GM23248 (cell line): ENCODE measurements around the gene MAGEF1. TPM values are rescaled to one million over a fixed set of nuclear protein-coding genes. Genes with fewer than 3 reads are reported as not detected.

Experiments used
- DNase-seq: peaks from one replicate; pipeline ENCODE4 v3.0.0-alpha.2; 2015
- H2AFZ ChIP-seq: fragments of 200-600 bp; sonication (generic); 2 replicates; pipeline ENCODE4 v1.6.1; 2016; ENCODE audit warnings: antibody characterized with exemption
- H3F3A ChIP-seq: fragments of 200-600 bp; sonication (generic); 2 replicates; pipeline ENCODE4 v1.6.1; 2016; ENCODE audit warnings: mild to moderate bottlenecking, antibody characterized with exemption, mixed run types; ENCODE audit not compliant: insufficient read depth
- H3K27ac ChIP-seq: fragments of 200-600 bp; sonication (generic); 2 replicates; pipeline ENCODE4 v1.5.1; 2016; ENCODE audit warnings: mild to moderate bottlenecking
- H3K27me3 ChIP-seq: fragments of 200-600 bp; sonication (generic); replicated peaks from 2 replicates; pipeline ENCODE4 v1.6.1; 2016; ENCODE audit warnings: mild to moderate bottlenecking; ENCODE audit not compliant: insufficient read depth
- H3K36me3 ChIP-seq: fragments of 200-600 bp; sonication (generic); 2 replicates; pipeline ENCODE4 v1.6.1; 2016; ENCODE audit warnings: low read depth, mild to moderate bottlenecking
- H3K4me1 ChIP-seq: fragments of 200-600 bp; sonication (generic); 2 replicates; pipeline ENCODE4 v1.6.1; 2016; ENCODE audit warnings: mild to moderate bottlenecking; ENCODE audit not compliant: insufficient read depth
- H3K4me2 ChIP-seq: fragments of 200-600 bp; sonication (generic); one replicate; pipeline ENCODE4 v1.6.1; 2016; ENCODE audit warnings: mild to moderate bottlenecking; ENCODE audit not compliant: unreplicated experiment
- H3K4me3 ChIP-seq: fragments of 200-600 bp; sonication (generic); 2 replicates; pipeline ENCODE4 v1.5.1; 2016; ENCODE audit warnings: mild to moderate bottlenecking
- H3K79me2 ChIP-seq: fragments of 200-600 bp; sonication (generic); 2 replicates; pipeline ENCODE4 v1.6.1; 2016; ENCODE audit warnings: mild to moderate bottlenecking; ENCODE audit not compliant: insufficient read depth
- H3K9ac ChIP-seq: fragments of 200-600 bp; sonication (generic); 2 replicates; pipeline ENCODE4 v1.6.1; 2016; ENCODE audit warnings: mild to moderate bottlenecking
- H3K9me2 ChIP-seq: fragments of 200-600 bp; sonication (generic); 2 replicates; pipeline ENCODE4 v1.6.1; 2016; ENCODE audit warnings: mixed run types, mild to moderate bottlenecking, moderate library complexity; ENCODE audit not compliant: insufficient read depth
- H3K9me3 ChIP-seq: fragments of 200-600 bp; sonication (generic); one replicate; pipeline ENCODE4 v1.6.1; 2017; ENCODE audit warnings: low read depth
- H4K20me1 ChIP-seq: fragments of 200-600 bp; sonication (generic); 2 replicates; pipeline ENCODE4 v1.6.0; 2016; ENCODE audit not compliant: insufficient read depth
- EZH2 ChIP-seq: fragments of 200-600 bp; sonication (generic); IDR thresholded peaks from 2 replicates; pipeline ENCODE4 v1.6.1; 2018; ENCODE audit warnings: antibody characterized with exemption, mild to moderate bottlenecking; ENCODE audit not compliant: insufficient read depth, poor library complexity, severe bottlenecking
- EZH2phosphoT487 ChIP-seq: fragments of 200-600 bp; sonication (generic); IDR thresholded peaks from 2 replicates; pipeline ENCODE4 v1.6.1; 2018; ENCODE audit warnings: antibody characterized with exemption, moderate library complexity, mild to moderate bottlenecking, low read depth; ENCODE audit not compliant: insufficient read depth
- WGBS, 2 experiments: methylation state at CpG; one replicate each; pipeline ENCODE4 v1.1.6; 2015 to 2017; ENCODE audit warnings: low lambda C conversion rate in 2 of 2, low coverage in 1 of 2; ENCODE audit errors: missing lambda C conversion rate in 2 of 2; 5-methylcytosine and 5-hydroxymethylcytosine counted together
- in situ Hi-C: fragments of 300-500 bp; cut with MboI; formaldehyde crosslinking; loops from 2 replicates; pipeline ENCODE4 v1.15.0; 2020
- polyA plus RNA-seq: library from polyadenylated mRNA; unstranded; fragments of >200 nt; fragmentation: Nextera tagmentation; extraction: Ambion mirVana; gene quantifications from 2 replicates; pipeline ENCODE4 v1.2.1, GENCODE V29; 2016
- total RNA-seq: library from RNA; depleted of rRNA; stranded (reverse); fragments of >200 nt; shearing (Covaris generic); gene quantifications from 2 replicates; pipeline ENCODE4 v1.2.3, GENCODE V29; 2014

Gene MAGEF1
- total and polyA plus RNA-seq, 2 experiments from 2014 or later, result 38.9 to 39.0 TPM

DNA sequence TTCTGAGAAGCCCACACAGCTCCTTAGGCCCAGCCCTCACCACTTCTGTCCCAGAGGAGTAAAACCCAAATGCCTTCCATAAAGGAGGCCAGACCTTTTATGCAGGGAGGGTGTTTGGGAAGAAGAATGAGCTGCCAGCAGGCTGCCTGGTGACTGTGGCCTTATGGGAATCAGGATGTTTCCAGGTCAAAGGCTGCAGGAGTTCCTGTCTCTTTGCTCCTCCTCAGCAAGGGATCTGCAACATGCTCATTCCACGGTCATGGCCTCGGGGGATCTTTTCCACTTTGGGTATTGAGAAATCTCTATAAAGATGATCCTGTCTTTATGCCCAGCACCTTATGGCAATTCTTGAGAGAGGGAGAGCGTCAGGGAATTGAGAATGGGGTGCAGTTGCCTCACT, 25.2 kb upstream of the MAGEF1 start:
- in situ Hi-C loops, result no loop called here
- no peak for DNase-seq

DNA sequence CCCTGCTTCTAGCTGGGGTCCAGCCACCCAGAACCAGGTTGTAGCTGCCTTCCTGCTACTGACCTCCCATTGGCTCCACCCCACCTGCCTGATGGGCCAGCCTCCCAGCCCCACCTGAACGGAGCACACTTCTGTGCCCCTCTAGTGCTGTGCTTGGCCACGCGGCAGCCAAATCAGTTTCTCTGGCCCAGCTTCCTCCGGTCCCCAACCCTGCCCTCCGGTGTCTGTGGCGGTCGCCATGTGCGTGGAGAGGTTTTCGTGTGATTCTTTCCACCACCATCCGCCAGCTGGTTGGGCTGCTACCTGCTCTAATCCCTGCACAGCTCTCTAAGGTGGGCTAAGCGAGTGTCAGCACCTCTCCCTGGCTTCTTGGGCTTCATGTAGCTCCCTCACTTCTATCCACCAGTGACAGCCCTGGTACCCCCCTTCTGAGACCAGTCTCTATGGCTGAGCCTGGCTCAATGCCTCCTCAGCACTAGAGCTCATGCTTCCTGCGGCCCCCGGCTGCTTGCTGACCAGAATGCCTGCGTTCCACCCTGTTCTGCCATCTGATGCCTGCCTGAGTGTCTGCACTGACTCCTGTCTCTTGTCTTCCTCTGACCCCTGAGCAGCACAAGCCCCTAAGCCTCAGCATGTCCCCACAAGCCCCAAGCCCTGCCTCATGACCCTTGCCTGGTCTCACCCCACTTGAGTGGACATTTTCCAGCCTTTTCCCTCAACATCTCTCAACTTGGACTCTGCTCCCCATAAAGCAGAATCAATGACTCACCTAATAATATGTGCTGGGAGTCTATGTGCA, 23.2 kb upstream of the MAGEF1 start:
- no peak overlapping the region for H3K27ac ChIP-seq
- no peaks in the 10 kb centered on the region for H3K9me2 ChIP-seq
- H3F3A ChIP-seq, result peaks cover 4% of the 10 kb centered on the region; the same call in 1 of the 2 replicates
- no peak overlapping the region for H2AFZ ChIP-seq
- no peaks in the 10 kb centered on the region for H3K79me2 ChIP-seq
- no peak overlapping the region for H3K4me3 ChIP-seq
- H4K20me1 ChIP-seq, result no peaks in the 10 kb centered on the region
- no peaks in the 10 kb centered on the region for H3K9me3 ChIP-seq
- TF ChIP-seq EZH2phosphoT487, result no peak
- TF ChIP-seq EZH2, result no peak
- WGBS, 2 experiments, result 88 to 92% methylated on average over 14 of the region's 14 CpGs
- H3K36me3 ChIP-seq, result no peaks in the 10 kb centered on the region
- no peak overlapping the region for H3K4me2 ChIP-seq
- H3K9ac ChIP-seq, result no peak overlapping the region
- no peak for DNase-seq
- H3K4me1 ChIP-seq, result peaks cover 18% of the 10 kb centered on the region
- no peaks in the 10 kb centered on the region for H3K27me3 ChIP-seq
- in situ Hi-C loops, result no loop called here

More for the DNA sequence above, 25.2 kb upstream of the MAGEF1 start:
- Histone ChIP-seq H3K9ac (no peak overlapping the region), H3K36me3 (no peaks in the 10 kb centered on the region), H3F3A (peaks cover 4% of the 10 kb centered on the region; the same call in 1 of the 2 replicates), H3K9me3 (no peaks in the 10 kb centered on the region), H2AFZ (no peak overlapping the region), H3K4me2 (no peak overlapping the region), H3K79me2 (no peaks in the 10 kb centered on the region), H3K27ac (no peak overlapping the region), H4K20me1 (no peaks in the 10 kb centered on the region), H3K4me1 (peaks cover 26% of the 10 kb centered on the region), H3K9me2 (no peaks in the 10 kb centered on the region), H3K4me3 (no peak overlapping the region), H3K27me3 (no peaks in the 10 kb centered on the region)
- WGBS, 2 experiments, result 91 to 97% methylated on average over 3 of the region's 3 CpGs
- TF ChIP-seq EZH2phosphoT487 (no peak), EZH2 (no peak)

DNA sequence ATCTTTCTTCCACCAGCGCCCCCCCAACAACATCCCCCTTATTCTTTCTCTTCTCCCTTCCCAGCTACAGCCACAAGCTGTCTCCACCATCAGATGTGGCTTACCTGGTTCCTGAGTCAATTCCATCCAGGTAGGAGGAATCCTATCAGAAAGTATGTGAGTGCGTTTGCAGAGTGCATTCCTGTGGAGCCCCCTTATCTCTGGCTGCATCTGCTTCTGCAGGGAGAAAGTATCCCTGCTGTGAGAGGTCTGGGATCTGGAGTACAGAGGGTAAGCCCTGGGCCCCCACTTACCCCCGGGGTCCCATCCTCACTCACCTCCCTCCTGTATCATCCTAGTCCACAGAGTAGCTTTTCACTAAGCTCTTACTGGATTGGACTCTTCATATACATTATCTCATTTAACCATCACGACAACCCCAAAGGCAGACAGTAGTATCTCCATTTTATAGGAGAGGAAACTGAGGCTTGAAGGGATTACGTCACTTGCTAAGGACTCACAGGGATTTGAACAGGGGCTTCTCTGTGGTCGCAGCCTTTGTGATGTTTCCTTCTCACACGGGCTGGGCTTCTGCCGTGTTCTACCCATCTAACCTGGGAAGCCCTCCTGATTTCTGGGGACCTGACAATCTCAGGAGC, 22.2 kb upstream of the MAGEF1 start:
- no peaks in the 10 kb centered on the region for H3K9me3 ChIP-seq
- DNase-seq, result no peak
- H3F3A ChIP-seq, result peaks cover 4% of the 10 kb centered on the region; the same call in 1 of the 2 replicates
- no peak overlapping the region for H3K27ac ChIP-seq
- no peak overlapping the region for H3K4me2 ChIP-seq
- TF ChIP-seq EZH2phosphoT487 (no peak), EZH2 (no peak)
- no peaks in the 10 kb centered on the region for H3K27me3 ChIP-seq
- no peak overlapping the region for H2AFZ ChIP-seq
- H3K4me1 ChIP-seq, result peaks cover 14% of the 10 kb centered on the region
- no peaks in the 10 kb centered on the region for H3K9me2 ChIP-seq
- 73 to 74% methylated on average over 8 of the region's 8 CpGs for WGBS, 2 experiments
- no peak overlapping the region for H3K4me3 ChIP-seq
- no peak overlapping the region for H3K9ac ChIP-seq
- in situ Hi-C loops, result no loop called here
- no peaks in the 10 kb centered on the region for H4K20me1 ChIP-seq
- H3K36me3 ChIP-seq, result no peaks in the 10 kb centered on the region
- no peaks in the 10 kb centered on the region for H3K79me2 ChIP-seq

DNA sequence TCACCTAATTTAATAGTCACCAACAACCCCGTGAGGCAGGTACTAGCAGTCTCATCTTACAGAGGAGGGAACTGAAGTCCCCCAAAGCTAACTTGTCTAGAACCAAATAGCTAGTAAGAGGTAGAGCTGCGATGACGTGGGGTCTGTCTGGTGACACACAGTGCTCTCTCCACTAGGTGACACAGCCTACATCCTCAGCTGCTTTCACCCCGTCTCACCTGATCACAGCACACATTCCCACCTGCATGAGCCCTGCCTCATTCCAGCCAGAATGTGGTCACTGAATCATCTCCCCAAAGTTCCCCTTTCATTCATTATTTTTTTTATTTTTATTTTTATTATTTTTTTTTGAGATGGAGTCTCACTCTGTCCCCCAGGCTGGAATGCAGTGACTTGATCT, 21.3 kb upstream of the MAGEF1 start:
- no peaks in the 10 kb centered on the region for H3K36me3 ChIP-seq
- no peaks in the 10 kb centered on the region for H3K27me3 ChIP-seq
- H2AFZ ChIP-seq, result no peak overlapping the region
- no peaks in the 10 kb centered on the region for H3K9me2 ChIP-seq
- H3K79me2 ChIP-seq, result no peaks in the 10 kb centered on the region
- in situ Hi-C loops, result no loop called here
- no peak overlapping the region for H3K9ac ChIP-seq
- peaks cover 7% of the 10 kb centered on the region; the same call in 1 of the 2 replicates for H3K4me1 ChIP-seq
- H3K9me3 ChIP-seq, result no peaks in the 10 kb centered on the region
- no peak overlapping the region for H3K4me3 ChIP-seq
- no peaks in the 10 kb centered on the region for H4K20me1 ChIP-seq
- no peak for DNase-seq
- no peak overlapping the region for H3K27ac ChIP-seq
- peaks cover 4% of the 10 kb centered on the region; the same call in 1 of the 2 replicates for H3F3A ChIP-seq
- no peak for TF ChIP-seq EZH2phosphoT487
- no peak for TF ChIP-seq EZH2
- no peak overlapping the region for H3K4me2 ChIP-seq
- WGBS, 2 experiments, result 82 to 85% methylated on average over 4 of the region's 4 CpGs
